ENCODE data around the gene GPHB5.

DNA sequence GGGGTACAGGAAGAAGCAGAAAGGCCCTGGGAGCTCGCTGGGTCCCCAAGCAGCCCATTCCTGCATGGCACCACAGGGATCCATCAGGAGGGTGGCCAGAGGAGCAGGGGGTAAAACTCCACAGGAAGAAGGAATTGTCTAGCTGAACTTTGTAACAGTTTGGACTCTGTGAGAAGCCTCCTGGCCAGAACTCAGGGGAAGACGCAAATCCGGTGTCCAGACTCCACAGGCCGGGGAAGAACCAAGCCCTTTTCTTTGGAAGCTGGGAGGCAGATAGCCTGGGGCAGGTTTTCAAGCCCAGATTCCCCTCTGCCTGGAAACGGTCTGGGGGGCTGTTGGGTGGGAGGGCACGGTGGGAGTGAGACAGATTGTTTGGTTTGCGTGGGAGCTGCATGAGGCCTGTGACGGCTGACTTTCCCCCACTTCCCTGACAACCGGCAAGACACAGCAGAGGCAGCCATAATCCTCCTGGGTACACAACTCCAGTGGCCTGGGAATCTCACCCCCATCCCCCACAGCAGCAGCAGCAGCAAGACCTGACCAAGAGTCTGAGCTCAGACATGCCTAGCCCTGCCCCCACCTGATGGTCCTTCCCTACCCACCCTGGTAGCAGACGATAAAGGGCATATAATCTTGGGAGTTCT lies 16.7 kb downstream of the GPHB5 start:
- TF ChIP-seq POLR2A (IDR thresholded peaks at IDR 0.05) (no peak), CTCF (IDR thresholded peaks at IDR 0.05) (no peak)

Measured in transverse colon (tissue), 3 donors.